Breast epithelium (tissue), 3 donors: ENCODE measurements around the gene RAMP3.

Experiments
- POLR2A ChIP-seq: fragments of 450-650 bp; IDR thresholded peaks from one replicate; pipeline ENCODE4 v1.6.1; 2016; ENCODE audit warnings: antibody characterized with exemption, mild to moderate bottlenecking, moderate library complexity
- POLR2AphosphoS5 ChIP-seq, 3 donors: sonication (generic); formaldehyde crosslinking; IDR thresholded peaks; one replicate each; pipeline ENCODE4 v1.6.1; 2017; ENCODE audit warnings: antibody characterized with exemption in 3 of 3
- TF ChIP-seq, protein P1 (sequence below), 3 donors: fragments of 450-650 bp; IDR thresholded peaks; one replicate each; pipeline ENCODE4 v1.5.1; 2016 to 2017; ENCODE audit warnings: antibody characterized with exemption in 3 of 3, mild to moderate bottlenecking in 3 of 3, moderate library complexity in 3 of 3

DNA sequence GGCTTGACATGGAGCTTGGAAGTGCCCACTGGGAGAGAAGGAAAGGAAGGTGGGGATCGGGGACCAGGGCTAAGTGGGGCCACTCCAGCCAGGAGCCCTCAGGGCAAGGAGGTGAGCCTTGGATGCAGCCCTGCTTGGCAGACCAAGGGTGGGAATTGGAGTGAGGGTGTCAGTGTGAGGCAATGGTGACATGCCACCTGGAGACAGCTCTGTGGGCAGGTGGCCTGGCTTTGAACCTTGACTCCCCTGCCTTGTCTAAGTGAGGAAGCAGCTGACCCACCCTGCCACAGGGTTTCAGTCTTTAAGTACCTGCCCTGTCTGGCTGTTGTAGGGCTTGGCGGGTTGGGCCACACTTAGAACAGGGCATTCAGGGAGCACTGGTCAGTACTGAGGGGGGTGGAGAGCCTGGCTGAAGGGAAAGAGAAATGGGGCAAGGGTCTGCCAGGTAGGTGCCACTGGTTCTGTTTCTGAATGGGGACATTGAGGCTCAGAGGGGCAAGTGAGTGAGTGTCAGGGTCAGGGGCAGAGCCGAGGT is 4.8 kb downstream of the RAMP3 start:
- TF ChIP-seq POLR2A (no peak), POLR2AphosphoS5 (IDR thresholded peaks at IDR 0.05) (no peak)
- TF ChIP-seq, protein P1, sequence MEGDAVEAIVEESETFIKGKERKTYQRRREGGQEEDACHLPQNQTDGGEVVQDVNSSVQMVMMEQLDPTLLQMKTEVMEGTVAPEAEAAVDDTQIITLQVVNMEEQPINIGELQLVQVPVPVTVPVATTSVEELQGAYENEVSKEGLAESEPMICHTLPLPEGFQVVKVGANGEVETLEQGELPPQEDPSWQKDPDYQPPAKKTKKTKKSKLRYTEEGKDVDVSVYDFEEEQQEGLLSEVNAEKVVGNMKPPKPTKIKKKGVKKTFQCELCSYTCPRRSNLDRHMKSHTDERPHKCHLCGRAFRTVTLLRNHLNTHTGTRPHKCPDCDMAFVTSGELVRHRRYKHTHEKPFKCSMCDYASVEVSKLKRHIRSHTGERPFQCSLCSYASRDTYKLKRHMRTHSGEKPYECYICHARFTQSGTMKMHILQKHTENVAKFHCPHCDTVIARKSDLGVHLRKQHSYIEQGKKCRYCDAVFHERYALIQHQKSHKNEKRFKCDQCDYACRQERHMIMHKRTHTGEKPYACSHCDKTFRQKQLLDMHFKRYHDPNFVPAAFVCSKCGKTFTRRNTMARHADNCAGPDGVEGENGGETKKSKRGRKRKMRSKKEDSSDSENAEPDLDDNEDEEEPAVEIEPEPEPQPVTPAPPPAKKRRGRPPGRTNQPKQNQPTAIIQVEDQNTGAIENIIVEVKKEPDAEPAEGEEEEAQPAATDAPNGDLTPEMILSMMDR (IDR thresholded peaks at IDR 0.05): no peak
